WTC11 (cell line): Measurements from ENCODE around the gene SERPINB12. TPM values are rescaled to one million over a fixed set of nuclear protein-coding genes. Genes with fewer than 3 reads are reported as not detected.

ENCODE experiments used
- ATAC-seq: fragments of 200-7000 bp; cut with Tn5 transposase; 2 replicates; pipeline ENCODE4 v1.10.0; 2021; ENCODE audit warnings: mild to moderate bottlenecking, moderate library complexity
- CTCF ChIA-PET: fragments of 300-600 bp; sonication (Branson Sonifier 250); formaldehyde crosslinking; loops from one replicate; lab custom pipeline; 2021; ENCODE audit warnings: antibody characterized with exemption; lab: Charles Lee
- POLR2A ChIA-PET: fragments of 350-600 bp; sonication (Branson Sonifier 250); formaldehyde crosslinking; loops from one replicate; lab custom pipeline; 2021; ENCODE audit warnings: antibody characterized with exemption; lab: Charles Lee
- DNase-seq: peaks from one replicate; pipeline ENCODE4 v3.0.0; 2021; ENCODE audit warnings: low spot score
- H3K27ac Mint-ChIP-seq: 2 replicates; pipeline ENCODE4 v1.8.0; 2021; ENCODE audit warnings: mixed read lengths
- H3K27me3 Mint-ChIP-seq: 2 replicates; pipeline ENCODE4 v1.8.0; 2021; ENCODE audit warnings: low read depth, mild to moderate bottlenecking, moderate library complexity, mixed read lengths
- H3K36me3 Mint-ChIP-seq: 2 replicates; pipeline ENCODE4 v1.8.0; 2021; ENCODE audit warnings: mixed read lengths
- H3K4me1 Mint-ChIP-seq: 2 replicates; pipeline ENCODE4 v1.8.0; 2022; ENCODE audit warnings: mixed read lengths
- H3K4me3 Mint-ChIP-seq: 2 replicates; pipeline ENCODE4 v1.8.0; 2021; ENCODE audit warnings: mild to moderate bottlenecking, moderate library complexity, mixed read lengths
- H3K9me3 Mint-ChIP-seq: 2 replicates; pipeline ENCODE4 v1.8.0; 2021; ENCODE audit warnings: mixed read lengths
- CDX4 ChIP-seq: fragments of 250-450 bp; sonication (Bioruptor Pico); IDR thresholded peaks from 2 replicates; pipeline ENCODE4 v1.9.0; 2021; ENCODE audit warnings: moderate library complexity, mild to moderate bottlenecking, inconsistent platforms, borderline replicate concordance
- CREB1 ChIP-seq: sonication (generic); formaldehyde crosslinking; IDR thresholded peaks from 2 replicates; pipeline ENCODE4 v1.8.0; 2023; ENCODE audit warnings: mild to moderate bottlenecking, missing genetic modification reagents
- E2F1 ChIP-seq: sonication (generic); formaldehyde crosslinking; IDR thresholded peaks from 2 replicates; pipeline ENCODE4 v1.8.0; 2022; ENCODE audit warnings: mild to moderate bottlenecking, missing genetic modification reagents
- ERG ChIP-seq: fragments of 250-450 bp; sonication (Bioruptor Pico); IDR thresholded peaks from 2 replicates; pipeline ENCODE4 v1.8.0; 2021; ENCODE audit warnings: mild to moderate bottlenecking
- ETV6 ChIP-seq: sonication (generic); formaldehyde crosslinking; IDR thresholded peaks from 2 replicates; pipeline ENCODE4 v1.8.1; 2022; ENCODE audit warnings: mild to moderate bottlenecking, missing genetic modification reagents
- GABPB1 ChIP-seq: sonication (generic); formaldehyde crosslinking; IDR thresholded peaks from 2 replicates; pipeline ENCODE4 v1.8.1; 2023; ENCODE audit warnings: mild to moderate bottlenecking, missing genetic modification reagents
- HMGA2 ChIP-seq: fragments of 250-450 bp; sonication (Bioruptor Pico); IDR thresholded peaks from 2 replicates; pipeline ENCODE4 v1.4.0; 2021; ENCODE audit warnings: mild to moderate bottlenecking, moderate library complexity
- JUN ChIP-seq: sonication (generic); formaldehyde crosslinking; IDR thresholded peaks from 2 replicates; pipeline ENCODE4 v1.8.0; 2023; ENCODE audit warnings: mild to moderate bottlenecking, missing genetic modification reagents
- KAT7 ChIP-seq: sonication (generic); formaldehyde crosslinking; IDR thresholded peaks from 2 replicates; pipeline ENCODE4 v1.8.1; 2023; ENCODE audit warnings: missing genetic modification reagents, mild to moderate bottlenecking, borderline replicate concordance
- NR2C2 ChIP-seq: sonication (generic); formaldehyde crosslinking; IDR thresholded peaks from 2 replicates; pipeline ENCODE4 v1.8.0; 2022; ENCODE audit warnings: mild to moderate bottlenecking, missing genetic modification reagents
- OVOL2 ChIP-seq: fragments of 250-450 bp; sonication (Bioruptor Pico); IDR thresholded peaks from 2 replicates; pipeline ENCODE4 v1.9.0; 2021; ENCODE audit warnings: mild to moderate bottlenecking, borderline replicate concordance
- PRDM15 ChIP-seq: sonication (generic); formaldehyde crosslinking; IDR thresholded peaks from 2 replicates; pipeline ENCODE4 v1.8.0; 2022; ENCODE audit warnings: missing genetic modification reagents
- STAT6 ChIP-seq: sonication (generic); formaldehyde crosslinking; conservative IDR thresholded peaks from 2 replicates; pipeline ENCODE4 v1.8.1; 2023; ENCODE audit warnings: mild to moderate bottlenecking, low read depth, missing genetic modification reagents, moderate library complexity
- ZBTB43 ChIP-seq: sonication (generic); formaldehyde crosslinking; IDR thresholded peaks from 2 replicates; pipeline ENCODE4 v1.8.1; 2023; ENCODE audit warnings: mild to moderate bottlenecking, missing genetic modification reagents
- ZNF281 ChIP-seq: sonication (generic); formaldehyde crosslinking; IDR thresholded peaks from 2 replicates; pipeline ENCODE4 v1.8.0; 2023; ENCODE audit warnings: mild to moderate bottlenecking, missing genetic modification reagents
- total RNA-seq: library from RNA; stranded (reverse); gene quantifications from 3 replicates; pipeline ENCODE4 v1.2.3, GENCODE V29; 2021

Gene SERPINB12
- total RNA-seq, 1 experiment from 2014 or later = not detected

GRCh38 chr18:63550068-63550467 is 7.9 kb downstream of the SERPINB12 start (continued):
- TF ChIP-seq STAT6 (CRISPR knock-in tag) = no peak
- no peak for TF ChIP-seq NR2C2 (CRISPR knock-in tag)
- no peak for TF ChIP-seq ETV6 (CRISPR knock-in tag)

- TF ChIP-seq HMGA2 (no peak), OVOL2 (CRISPR knock-in tag) (no peak), ZBTB43 (CRISPR knock-in tag) (no peak)
- TF ChIP-seq, all 79 proteins: peak for 0
- ATAC-seq (no peak), DNase-seq (no peak)
- CTCF ChIA-PET = no interaction called here
- Mint-ChIP-seq H3K4me3 (no peak overlapping the region), H3K27ac (no peak overlapping the region), H3K4me1 (no peaks in the 10 kb centered on the region), H3K27me3 (no peaks in the 10 kb centered on the region), H3K36me3 (no peaks in the 10 kb centered on the region), H3K9me3 (no peaks in the 10 kb centered on the region)
- POLR2A ChIA-PET = no interaction called here
Observed at GRCh38 chr18:63551769-63552168, 9.6 kb downstream of the SERPINB12 start.

- H3K36me3 Mint-ChIP-seq = no peaks in the 10 kb centered on the region
- H3K27ac Mint-ChIP-seq = no peak overlapping the region
- CTCF ChIA-PET = no interaction called here
- H3K27me3 Mint-ChIP-seq = no peaks in the 10 kb centered on the region
- no peak for TF ChIP-seq ZNF281 (CRISPR knock-in tag)
- TF ChIP-seq, all 79 proteins: peak for 0
- Mint-ChIP-seq H3K4me3 (no peak overlapping the region), H3K4me1 (no peaks in the 10 kb centered on the region), H3K9me3 (no peaks in the 10 kb centered on the region)
- DNase-seq (no peak), ATAC-seq (no peak)
- POLR2A ChIA-PET = no interaction called here
Observed at GRCh38 chr18:63552581-63552980, 10.4 kb downstream of the SERPINB12 start.

- Mint-ChIP-seq H3K4me3 (no peak overlapping the region), H3K27ac (no peak overlapping the region), H3K9me3 (no peaks in the 10 kb centered on the region), H3K27me3 (no peaks in the 10 kb centered on the region), H3K36me3 (no peaks in the 10 kb centered on the region), H3K4me1 (no peaks in the 10 kb centered on the region)
- no peak for TF ChIP-seq ZBTB43 (CRISPR knock-in tag)
- TF ChIP-seq PRDM15 (CRISPR knock-in tag) = no peak
- no peak for TF ChIP-seq ETV6 (CRISPR knock-in tag)
- TF ChIP-seq CDX4 (CRISPR knock-in tag) = no peak
- no peak for TF ChIP-seq JUN (CRISPR knock-in tag)
- TF ChIP-seq E2F1 (CRISPR knock-in tag) = no peak
- TF ChIP-seq ERG (CRISPR knock-in tag) = no peak
- TF ChIP-seq KAT7 (CRISPR knock-in tag) = no peak
- TF ChIP-seq GABPB1 (CRISPR knock-in tag) = no peak
- TF ChIP-seq CREB1 (CRISPR knock-in tag) = no peak
- ATAC-seq (no peak), DNase-seq (no peak)
- ChIA-PET CTCF (no interaction called here), POLR2A (no interaction called here)
Observed at GRCh38 chr18:63553081-63553480, 10.9 kb downstream of the SERPINB12 start.
